ENCODE results near the gene CFL1. TPM values are rescaled to one million over a fixed set of nuclear protein-coding genes. Genes with fewer than 3 reads are reported as not detected.
A peak's percentile ranks its signal among the peaks of the same experiment; 100 is the strongest.

CFL1 gene
- total RNA-seq, 1 experiment from 2014 or later = 960 TPM

GRCh38 chr11:65854852-65855837 is 2.8 kb downstream of the CFL1 start:
- H3K9me3 Mint-ChIP-seq (ENCODE audit: unreplicated experiment) = no peaks in the 10 kb centered on the region
- DNase-seq = peak in 1 of 2 experiments; percentile 29
- no peaks in the 10 kb centered on the region for H3K27me3 ChIP-seq (replicated peaks; ENCODE audit: control insufficient read depth, insufficient read depth, low read length)
- TSS peak; percentile 45 for BruUV-seq (replicated peaks)
- peaks cover 38% of the 10 kb centered on the region for H3K4me1 Mint-ChIP-seq (ENCODE audit: low read depth, unreplicated experiment)
- H3K4me3 Mint-ChIP-seq (ENCODE audit: unreplicated experiment) = peak overlapping the region; percentile 68
- peaks cover 11% of the 10 kb centered on the region for H3K4me1 ChIP-seq
- ChIA-PET CTCF (interaction anchor here (0.6 to 1.0 kb wide), 3 partner anchors 28 to 111 kb away, joined by 3 to 9 read pairs (median 6); partner anchors contain the start of gene FIBP), POLR2A (interaction anchor here (0.6 kb wide), 1 partner anchor 147 kb away, joined by 5 read pairs; the partner anchor contains the start of genes BANF1 and EIF1AD)
- H3K4me3 ChIP-seq (ENCODE audit: low read depth, low read length) = no peak overlapping the region
- H3K36me3 ChIP-seq (ENCODE audit: control insufficient read depth, insufficient read depth, low read length) = peaks cover 12% of the 10 kb centered on the region; the same call in 1 of the 2 replicates
- 0 out of 2 replicates have a peak, but pooled peaks cover 3% of the 10 kb centered on the region for H3K9me3 ChIP-seq
- H3K27me3 Mint-ChIP-seq (ENCODE audit: insufficient read depth, unreplicated experiment) = no peaks in the 10 kb centered on the region
- intact Hi-C loops (cut with micrococcal nuclease; ENCODE audit: unreplicated experiment) = loop anchor here (5.0 kb wide), 1 partner anchor 203 kb away; no protein-coding TSS in a partner anchor
- peaks cover 91% of the 10 kb centered on the region for H3K36me3 Mint-ChIP-seq (ENCODE audit: insufficient read depth, unreplicated experiment)
- no peak for TF ChIP-seq CTCF (IDR thresholded peaks at IDR 0.05; ENCODE audit: insufficient read depth in 1 of 2, low read depth in 1 of 2, low read length in 1 of 2, severe bottlenecking in 1 of 2, unreplicated experiment in 1 of 2)
- H3K27ac Mint-ChIP-seq (ENCODE audit: unreplicated experiment) = peak overlapping the region; percentile 64

- H3K36me3 Mint-ChIP-seq (ENCODE audit: insufficient read depth, unreplicated experiment) = peaks cover 92% of the 10 kb centered on the region
- Histone ChIP-seq H3K4me3 (ENCODE audit: low read depth, low read length) (no peak overlapping the region), H3K36me3 (ENCODE audit: control insufficient read depth, insufficient read depth, low read length) (peaks cover 12% of the 10 kb centered on the region; the same call in 1 of the 2 replicates), H3K27me3 (replicated peaks; ENCODE audit: control insufficient read depth, insufficient read depth, low read length) (no peaks in the 10 kb centered on the region), H3K4me1 (peaks cover 21% of the 10 kb centered on the region), H3K9me3 (0 out of 2 replicates have a peak, but pooled peaks cover 3% of the 10 kb centered on the region)
- no TSS peak for BruUV-seq (replicated peaks)
- intact Hi-C loops (cut with micrococcal nuclease; ENCODE audit: unreplicated experiment) = no loop called here
- H3K9me3 Mint-ChIP-seq (ENCODE audit: unreplicated experiment) = no peaks in the 10 kb centered on the region
- H3K27ac Mint-ChIP-seq (ENCODE audit: unreplicated experiment) = peak overlapping the region; percentile 64
- H3K27me3 Mint-ChIP-seq (ENCODE audit: insufficient read depth, unreplicated experiment) = no peaks in the 10 kb centered on the region
- no peak for TF ChIP-seq CTCF (IDR thresholded peaks at IDR 0.05; ENCODE audit: insufficient read depth in 1 of 2, low read depth in 1 of 2, low read length in 1 of 2, severe bottlenecking in 1 of 2, unreplicated experiment in 1 of 2)
- ChIA-PET CTCF (interaction anchor here (0.6 to 1.0 kb wide), 5 partner anchors 27 to 135 kb away, joined by 3 to 9 read pairs (median 7); partner anchors contain the start of gene FIBP), POLR2A (interaction anchor here (0.6 kb wide), 1 partner anchor 148 kb away, joined by 5 read pairs; the partner anchor contains the start of genes BANF1 and EIF1AD)
- H3K4me1 Mint-ChIP-seq (ENCODE audit: low read depth, unreplicated experiment) = peaks cover 39% of the 10 kb centered on the region
- peak; percentile 61 to 73 for DNase-seq
- peak overlapping the region; percentile 68 for H3K4me3 Mint-ChIP-seq (ENCODE audit: unreplicated experiment)
Measured at GRCh38 chr11:65854161-65854592, 3.8 kb downstream of the CFL1 start.

Data from Caco-2 (cell line).